Dermis blood vessel endothelial cell (primary cell): Measurements from ENCODE around the gene CYP4A22. TPM values are rescaled to one million over a fixed set of nuclear protein-coding genes. Genes with fewer than 3 reads are reported as not detected.
"Not testable (repeated sequence)": the region's sequence is repeated elsewhere in the genome, so short reads cannot be mapped to it uniquely, and the experiment has no call there.

Experiments used
- DNase-seq: peaks from one replicate; pipeline ENCODE4 v3.0.0; 2010
- total RNA-seq: library from RNA; depleted of rRNA; stranded (reverse); fragments of >200 nt; gene quantifications from 2 replicates; pipeline ENCODE4 v1.2.3, GENCODE V29; 2014

CYP4A22 gene
- total RNA-seq, 1 donor from 2014 or later: not detected

GRCh38 chr1:47186267-47187185 lies 49.3 kb downstream of the CYP4A22 start:
- DNase-seq: no peak

GRCh38 chr1:47187231-47187925 lies 50.1 kb downstream of the CYP4A22 start:
- no peak for DNase-seq

- no peak for DNase-seq
These were observed 50.6 kb downstream of the CYP4A22 start for GRCh38 chr1:47187926-47188250.

- DNase-seq: no peak
These were observed 51.8 kb downstream of the CYP4A22 start for GRCh38 chr1:47188791-47189785.

- DNase-seq: peak; percentile 53
These were observed 52.7 kb downstream of the CYP4A22 start, which contains the start of gene PDZK1IP1 for GRCh38 chr1:47189844-47190508. Gene PDZK1IP1 (minus strand): TSS chr1:47190036. CDS start chr1:47189932, 104 bp downstream.

GRCh38 chr1:47190509-47190855 lies 53.2 kb downstream of the CYP4A22 start:
- no peak for DNase-seq

GRCh38 chr1:47190857-47191256 lies 53.6 kb downstream of the CYP4A22 start:
- no peak for DNase-seq

- DNase-seq: no peak
These were observed 54.8 kb downstream of the CYP4A22 start for GRCh38 chr1:47191940-47192457.

GRCh38 chr1:47192458-47193384 lies 55.5 kb downstream of the CYP4A22 start:
- peak; percentile 88 for DNase-seq

- not testable (repeated sequence) for DNase-seq
These were observed 56.3 kb downstream of the CYP4A22 start for GRCh38 chr1:47193496-47193895.

GRCh38 chr1:47194311-47194710 lies 57.1 kb downstream of the CYP4A22 start:
- no peak for DNase-seq

- not testable (repeated sequence) for DNase-seq
These were observed 58.7 kb downstream of the CYP4A22 start for GRCh38 chr1:47195981-47196380.

GRCh38 chr1:47196622-47197021 lies 59.4 kb downstream of the CYP4A22 start:
- DNase-seq: peak; percentile 54

GRCh38 chr1:47198214-47198613 lies 61.0 kb downstream of the CYP4A22 start:
- no peak for DNase-seq

Other genes with a start within 250 kb of the CYP4A22 start
- gene CYP4A11, start 196.0 kb upstream of the CYP4A22 start, total RNA-seq: not detected in 2 replicates
- gene CYP4X1, start 113.8 kb upstream of the CYP4A22 start, total RNA-seq: 2.3 and 6.3 TPM in 2 replicates
- gene CYP4Z1, start 70.2 kb upstream of the CYP4A22 start, total RNA-seq: 0.17 TPM in 1 of 2 replicates, not detected in the other
- 0.42 and 1.0 TPM in 2 replicates for gene PDZK1IP1, start 52.6 kb downstream of the CYP4A22 start, total RNA-seq
- gene TAL1, start 94.8 kb downstream of the CYP4A22 start, total RNA-seq: 61.1 and 84.5 TPM in 2 replicates
- gene STIL, start 176.7 kb downstream of the CYP4A22 start, total RNA-seq: 6.1 and 18.1 TPM in 2 replicates
- gene CMPK1, start 196.3 kb downstream of the CYP4A22 start, total RNA-seq: 112 and 130 TPM in 2 replicates